ENCODE data around the gene LCE1E. TPM values are rescaled to one million over a fixed set of nuclear protein-coding genes. Genes with fewer than 3 reads are reported as not detected.

LCE1E gene
- total RNA-seq, 2 experiments from 2014 or later: not detected

GRCh38 chr1:152774875-152775274 lies 11.2 kb upstream of the LCE1E start, which contains the start of gene LCE1F:
TSS of gene LCE1F (plus strand) at chr1:152775140. CDS start at chr1:152776372, 1,232 bp downstream.
- Histone ChIP-seq H3K4me3 (ENCODE audit: low read depth, low read length, poor library complexity, severe bottlenecking) (no peak within 1 kb of the TSS), H3K4me1 (ENCODE audit: insufficient read depth, low read length, poor library complexity, severe bottlenecking) (no peaks in the 10 kb centered on the region), H3K79me2 (ENCODE audit: insufficient read depth, low read depth, low read length) (no peaks in the 10 kb centered on the region), H3K9me3 (ENCODE audit: low read length) (no peaks in the 10 kb centered on the region), H2AFZ (ENCODE audit: low read length) (no peak within 1 kb of the TSS), H3K27ac (ENCODE audit: low read depth, low read length, poor library complexity, severe bottlenecking) (no peak within 1 kb of the TSS), H3K36me3 (ENCODE audit: insufficient read depth, low read length) (no peaks in the 10 kb centered on the region), H4K20me1 (ENCODE audit: insufficient read depth, low read length) (no peaks in the 10 kb centered on the region), H3K9me2 (ENCODE audit: insufficient read depth, low read length) (no peaks in the 10 kb centered on the region), H3K4me2 (ENCODE audit: low read length) (no peak within 1 kb of the TSS)
- ChIA-PET POLR2A (no interaction called here), CTCF (ENCODE audit: unreplicated experiment) (no interaction called here)
- intact Hi-C loops (cut with micrococcal nuclease; ENCODE audit: unreplicated experiment): no loop called here
- no TSS peak for BruUV-seq (replicated peaks)
- DNase-seq (ENCODE audit: low spot score): no peak
- TF ChIP-seq EZH2phosphoT487 (IDR thresholded peaks at IDR 0.05; ENCODE audit: borderline replicate concordance, low read depth, low read length): no peak
- TF ChIP-seq, protein P1, sequence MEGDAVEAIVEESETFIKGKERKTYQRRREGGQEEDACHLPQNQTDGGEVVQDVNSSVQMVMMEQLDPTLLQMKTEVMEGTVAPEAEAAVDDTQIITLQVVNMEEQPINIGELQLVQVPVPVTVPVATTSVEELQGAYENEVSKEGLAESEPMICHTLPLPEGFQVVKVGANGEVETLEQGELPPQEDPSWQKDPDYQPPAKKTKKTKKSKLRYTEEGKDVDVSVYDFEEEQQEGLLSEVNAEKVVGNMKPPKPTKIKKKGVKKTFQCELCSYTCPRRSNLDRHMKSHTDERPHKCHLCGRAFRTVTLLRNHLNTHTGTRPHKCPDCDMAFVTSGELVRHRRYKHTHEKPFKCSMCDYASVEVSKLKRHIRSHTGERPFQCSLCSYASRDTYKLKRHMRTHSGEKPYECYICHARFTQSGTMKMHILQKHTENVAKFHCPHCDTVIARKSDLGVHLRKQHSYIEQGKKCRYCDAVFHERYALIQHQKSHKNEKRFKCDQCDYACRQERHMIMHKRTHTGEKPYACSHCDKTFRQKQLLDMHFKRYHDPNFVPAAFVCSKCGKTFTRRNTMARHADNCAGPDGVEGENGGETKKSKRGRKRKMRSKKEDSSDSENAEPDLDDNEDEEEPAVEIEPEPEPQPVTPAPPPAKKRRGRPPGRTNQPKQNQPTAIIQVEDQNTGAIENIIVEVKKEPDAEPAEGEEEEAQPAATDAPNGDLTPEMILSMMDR (conservative IDR thresholded peaks at IDR 0.05; ENCODE audit: low read length): no peak

- Histone ChIP-seq H3K9me3 (ENCODE audit: low read length) (no peaks in the 10 kb centered on the region), H2AFZ (ENCODE audit: low read length) (no peak overlapping the region), H3K27ac (ENCODE audit: low read depth, low read length, poor library complexity, severe bottlenecking) (no peak overlapping the region), H3K4me2 (ENCODE audit: low read length) (no peak overlapping the region), H3K9me2 (ENCODE audit: insufficient read depth, low read length) (no peaks in the 10 kb centered on the region), H3K4me3 (ENCODE audit: low read depth, low read length, poor library complexity, severe bottlenecking) (no peak overlapping the region), H3K79me2 (ENCODE audit: insufficient read depth, low read depth, low read length) (no peaks in the 10 kb centered on the region), H4K20me1 (ENCODE audit: insufficient read depth, low read length) (no peaks in the 10 kb centered on the region), H3K4me1 (ENCODE audit: insufficient read depth, low read length, poor library complexity, severe bottlenecking) (no peaks in the 10 kb centered on the region), H3K36me3 (ENCODE audit: insufficient read depth, low read length) (no peaks in the 10 kb centered on the region)
- intact Hi-C loops (cut with micrococcal nuclease; ENCODE audit: unreplicated experiment): no loop called here
- no TSS peak for BruUV-seq (replicated peaks)
- TF ChIP-seq, protein P1 (conservative IDR thresholded peaks at IDR 0.05; ENCODE audit: low read length): no peak
- no peak for TF ChIP-seq EZH2phosphoT487 (IDR thresholded peaks at IDR 0.05; ENCODE audit: borderline replicate concordance, low read depth, low read length)
- ChIA-PET POLR2A (no interaction called here), CTCF (ENCODE audit: unreplicated experiment) (no interaction called here)
- DNase-seq (ENCODE audit: low spot score): no peak
These were observed 9.7 kb upstream of the LCE1E start for GRCh38 chr1:152776361-152776760.

DNA sequence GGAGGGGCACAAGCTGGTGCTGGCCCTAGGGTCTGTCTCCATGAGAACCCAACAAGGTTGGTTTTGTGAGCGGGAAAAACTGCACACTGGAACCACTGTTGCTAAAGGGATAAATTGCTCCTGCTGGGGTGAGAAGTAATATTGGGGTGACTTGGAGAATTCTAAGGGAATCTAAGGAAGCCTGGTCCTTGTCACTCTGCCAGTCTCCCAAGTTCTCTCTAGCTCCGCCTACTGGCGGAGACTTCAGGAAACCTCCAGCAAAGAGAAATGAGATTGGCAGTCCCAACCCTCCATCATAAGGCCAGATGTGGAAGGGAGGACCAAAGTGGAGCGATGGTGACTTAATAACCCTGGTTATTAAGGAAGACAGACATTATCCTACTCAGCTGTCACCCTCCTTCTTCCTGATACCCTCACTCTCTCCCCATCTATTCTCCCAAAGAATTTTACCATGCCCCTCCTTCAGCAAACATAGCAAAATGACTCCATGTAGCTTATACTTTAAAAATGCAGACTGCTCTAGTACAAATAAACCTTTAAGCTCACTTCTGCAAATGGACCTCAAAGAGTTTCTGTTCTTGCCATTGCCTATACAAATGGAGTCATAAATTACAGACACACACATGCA lies 8.4 kb upstream of the LCE1E start:
- peak; percentile 4 for DNase-seq (ENCODE audit: low spot score)
- Histone ChIP-seq H3K36me3 (ENCODE audit: insufficient read depth, low read length) (no peaks in the 10 kb centered on the region), H3K4me2 (ENCODE audit: low read length) (no peak overlapping the region), H3K79me2 (ENCODE audit: insufficient read depth, low read depth, low read length) (no peaks in the 10 kb centered on the region), H4K20me1 (ENCODE audit: insufficient read depth, low read length) (no peaks in the 10 kb centered on the region), H3K4me1 (ENCODE audit: insufficient read depth, low read length, poor library complexity, severe bottlenecking) (no peaks in the 10 kb centered on the region), H3K9me3 (ENCODE audit: low read length) (no peaks in the 10 kb centered on the region), H3K4me3 (ENCODE audit: low read depth, low read length, poor library complexity, severe bottlenecking) (no peak overlapping the region), H2AFZ (ENCODE audit: low read length) (no peak overlapping the region), H3K9me2 (ENCODE audit: insufficient read depth, low read length) (no peaks in the 10 kb centered on the region), H3K27ac (ENCODE audit: low read depth, low read length, poor library complexity, severe bottlenecking) (no peak overlapping the region)
- ChIA-PET CTCF (ENCODE audit: unreplicated experiment) (no interaction called here), POLR2A (no interaction called here)
- no peak for TF ChIP-seq EZH2phosphoT487 (IDR thresholded peaks at IDR 0.05; ENCODE audit: borderline replicate concordance, low read depth, low read length)
- TF ChIP-seq, protein P1 (conservative IDR thresholded peaks at IDR 0.05; ENCODE audit: low read length): peak; percentile 55
- intact Hi-C loops (cut with micrococcal nuclease; ENCODE audit: unreplicated experiment): no loop called here
- BruUV-seq (replicated peaks): no TSS peak
